HG03108 (cell line): ENCODE measurements around the gene GLIS2.

ENCODE experiments used
- ATAC-seq: cut with Tn5 transposase; IDR thresholded peaks from one replicate; pipeline ENCODE4 v1.9.1; 2021; ENCODE audit warnings: moderate library complexity; ENCODE audit not compliant: unreplicated experiment

Gene GLIS2

GRCh38 chr16:4367393-4367856 is 51.6 kb downstream of the GLIS2 start:
- ATAC-seq: no peak

GRCh38 chr16:4369007-4369733 is 53.3 kb downstream of the GLIS2 start:
- ATAC-seq: no peak

GRCh38 chr16:4370151-4370550 is 54.3 kb downstream of the GLIS2 start:
- ATAC-seq: no peak

- no peak for ATAC-seq
Measured at GRCh38 chr16:4370570-4371356, 54.9 kb downstream of the GLIS2 start.

GRCh38 chr16:4371357-4372000 is 55.6 kb downstream of the GLIS2 start, which contains the start of gene VASN:
Gene VASN, plus strand, starts transcription at chr16:4371848. Its CDS starts 9,030 bp downstream, at chr16:4380878.
- ATAC-seq: no peak

- no peak for ATAC-seq
Measured at GRCh38 chr16:4372001-4372577, 56.2 kb downstream of the GLIS2 start.

- ATAC-seq: no peak
Measured at GRCh38 chr16:4372578-4373355, 56.9 kb downstream of the GLIS2 start.

GRCh38 chr16:4373356-4373908 is 57.6 kb downstream of the GLIS2 start:
- no peak for ATAC-seq

- no peak for ATAC-seq
Measured at GRCh38 chr16:4373909-4374742, 58.3 kb downstream of the GLIS2 start.

GRCh38 chr16:4375717-4376116 is 59.9 kb downstream of the GLIS2 start:
- no peak for ATAC-seq

GRCh38 chr16:4376126-4376892 is 60.4 kb downstream of the GLIS2 start:
- ATAC-seq: no peak

- ATAC-seq: no peak
Measured at GRCh38 chr16:4376893-4377572, 61.2 kb downstream of the GLIS2 start.

- no peak for ATAC-seq
Measured at GRCh38 chr16:4377573-4378154, 61.8 kb downstream of the GLIS2 start.

- no peak for ATAC-seq
Measured at GRCh38 chr16:4378161-4378666, 62.3 kb downstream of the GLIS2 start.

GRCh38 chr16:4378999-4379690 is 63.3 kb downstream of the GLIS2 start:
- no peak for ATAC-seq

GRCh38 chr16:4380119-4381063 is 64.5 kb downstream of the GLIS2 start:
- ATAC-seq: no peak
